ENCODE results near the gene EPN1. TPM values are rescaled to one million over a fixed set of nuclear protein-coding genes. Genes with fewer than 3 reads are reported as not detected.

EPN1 gene
- total and polyA plus RNA-seq, 2 experiments from 2014 or later, result 48.8 to 82.2 TPM

DNA sequence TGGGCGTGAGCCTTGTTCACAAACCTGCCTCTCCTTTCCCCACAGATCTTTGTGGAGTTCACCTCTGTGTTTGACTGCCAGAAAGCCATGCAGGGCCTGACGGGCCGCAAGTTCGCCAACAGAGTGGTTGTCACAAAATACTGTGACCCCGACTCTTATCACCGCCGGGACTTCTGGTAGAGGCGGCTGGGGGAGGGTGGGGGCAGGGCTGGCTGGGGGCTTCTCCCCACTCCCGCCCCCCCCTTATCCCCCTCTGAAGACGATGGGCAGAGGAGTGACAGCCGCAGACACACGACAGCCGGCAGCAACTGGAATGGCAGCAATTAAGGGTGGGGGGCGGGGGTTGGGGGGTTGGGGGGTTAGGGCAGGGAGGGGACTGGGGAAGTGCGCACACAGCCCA lies 1.1 kb upstream of the EPN1 start:
- Histone ChIP-seq H4K20me1 (ENCODE audit: insufficient read depth) (peaks cover 8% of the 10 kb centered on the region; the same call in 1 of the 2 replicates), H3K27ac (peak overlapping the region; percentile 30; the same call in 1 of the 2 replicates)
- 67 to 70% methylated on average over 7 to 15 of the region's 15 CpGs for WGBS, 2 experiments (ENCODE audit: low coverage in 1 of 2, low lambda C conversion rate in 2 of 2, missing lambda C conversion rate in 2 of 2)

DNA sequence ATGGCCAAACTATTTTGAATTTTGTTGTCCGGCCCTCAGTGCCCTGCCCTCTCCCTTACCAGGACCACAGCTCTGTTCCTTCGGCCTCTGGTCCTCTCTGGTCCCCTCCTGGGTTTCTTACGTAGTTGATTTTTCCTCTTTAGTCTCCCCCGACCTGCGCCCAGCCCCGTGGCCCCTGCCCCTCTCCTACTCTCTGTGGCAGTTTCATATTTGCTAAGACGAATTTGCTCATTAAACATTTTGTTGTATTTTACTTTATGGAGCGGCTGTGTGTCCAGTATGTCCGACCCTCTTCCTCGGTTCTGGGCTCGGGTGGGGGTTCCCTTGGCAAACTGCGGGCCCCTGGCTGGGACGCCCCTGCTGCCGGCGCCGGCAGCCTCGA lies 576 bp upstream of the EPN1 start:
- no peaks in the 10 kb centered on the region for H3K27me3 ChIP-seq (replicated peaks; ENCODE audit: insufficient read depth)
- H3K79me2 ChIP-seq (ENCODE audit: insufficient read depth), result peaks cover 95% of the 10 kb centered on the region
- in situ Hi-C loops (cut with MboI), result loop anchor here (25.0 kb wide), 1 partner anchor 1212 kb away; the partner anchor contains the start of genes CDC42EP5 and LENG9
- H3K36me3 ChIP-seq (ENCODE audit: low read depth), result peaks cover 10% of the 10 kb centered on the region; the same call in 1 of the 2 replicates
- TF ChIP-seq EZH2 (IDR thresholded peaks at IDR 0.05; ENCODE audit: insufficient read depth, poor library complexity, severe bottlenecking) (no peak), EZH2phosphoT487 (IDR thresholded peaks at IDR 0.05; ENCODE audit: insufficient read depth, low read depth) (no peak)
- peaks cover 34% of the 10 kb centered on the region for H3F3A ChIP-seq (ENCODE audit: insufficient read depth)
- peak overlapping the region; percentile 93 for H3K4me3 ChIP-seq
- no peaks in the 10 kb centered on the region for H3K9me2 ChIP-seq (ENCODE audit: insufficient read depth)
- peak overlapping the region; percentile 79 for H3K4me2 ChIP-seq (ENCODE audit: unreplicated experiment)
- H3K9me3 ChIP-seq (ENCODE audit: low read depth), result no peaks in the 10 kb centered on the region
- H3K4me1 ChIP-seq (ENCODE audit: insufficient read depth), result peaks cover 33% of the 10 kb centered on the region; the same call in 1 of the 2 replicates
- H4K20me1 ChIP-seq (ENCODE audit: insufficient read depth), result peaks cover 8% of the 10 kb centered on the region; the same call in 1 of the 2 replicates
- peak overlapping the region; percentile 91 for H3K9ac ChIP-seq
- 22 to 29% methylated on average over 17 of the region's 17 CpGs for WGBS, 2 experiments (ENCODE audit: low coverage in 1 of 2, low lambda C conversion rate in 2 of 2, missing lambda C conversion rate in 2 of 2)
- no peak for DNase-seq
- H2AFZ ChIP-seq, result no peak overlapping the region
- peak overlapping the region; percentile 71 for H3K27ac ChIP-seq

More for the DNA sequence above, 1.1 kb upstream of the EPN1 start:
- Histone ChIP-seq H3F3A (ENCODE audit: insufficient read depth) (peaks cover 34% of the 10 kb centered on the region), H3K4me1 (ENCODE audit: insufficient read depth) (peaks cover 31% of the 10 kb centered on the region; the same call in 1 of the 2 replicates), H3K9me3 (ENCODE audit: low read depth) (no peaks in the 10 kb centered on the region), H3K4me3 (no peak overlapping the region), H3K79me2 (ENCODE audit: insufficient read depth) (peaks cover 95% of the 10 kb centered on the region), H3K36me3 (ENCODE audit: low read depth) (peaks cover 5% of the 10 kb centered on the region; the same call in 1 of the 2 replicates), H3K9ac (no peak overlapping the region), H3K4me2 (ENCODE audit: unreplicated experiment) (no peak overlapping the region), H3K9me2 (ENCODE audit: insufficient read depth) (no peaks in the 10 kb centered on the region), H3K27me3 (replicated peaks; ENCODE audit: insufficient read depth) (no peaks in the 10 kb centered on the region), H2AFZ (no peak overlapping the region)
- TF ChIP-seq EZH2phosphoT487 (IDR thresholded peaks at IDR 0.05; ENCODE audit: insufficient read depth, low read depth), result no peak
- in situ Hi-C loops (cut with MboI), result loop anchor here (25.0 kb wide), 1 partner anchor 1212 kb away; the partner anchor contains the start of genes CDC42EP5 and LENG9
- DNase-seq, result no peak

- H3K9ac ChIP-seq, result peak overlapping the region; percentile 91
- peak overlapping the region; percentile 65 for H2AFZ ChIP-seq
- peak; percentile 54 for DNase-seq
- H3K9me2 ChIP-seq (ENCODE audit: insufficient read depth), result no peaks in the 10 kb centered on the region
- H3K4me2 ChIP-seq (ENCODE audit: unreplicated experiment), result peak overlapping the region; percentile 94
- TF ChIP-seq EZH2 (IDR thresholded peaks at IDR 0.05; ENCODE audit: insufficient read depth, poor library complexity, severe bottlenecking) (no peak), EZH2phosphoT487 (IDR thresholded peaks at IDR 0.05; ENCODE audit: insufficient read depth, low read depth) (no peak)
- peaks cover 34% of the 10 kb centered on the region for H3F3A ChIP-seq (ENCODE audit: insufficient read depth)
- in situ Hi-C loops (cut with MboI), result no loop called here
- peaks cover 95% of the 10 kb centered on the region for H3K79me2 ChIP-seq (ENCODE audit: insufficient read depth)
- WGBS, 2 experiments (ENCODE audit: low coverage in 1 of 2, low lambda C conversion rate in 2 of 2, missing lambda C conversion rate in 2 of 2), result 1 to 3% methylated on average over 15 to 16 of the region's 16 CpGs
- H3K4me3 ChIP-seq, result peak overlapping the region; percentile 93
- peaks cover 39% of the 10 kb centered on the region for H3K4me1 ChIP-seq (ENCODE audit: insufficient read depth)
- H3K9me3 ChIP-seq (ENCODE audit: low read depth), result no peaks in the 10 kb centered on the region
- H4K20me1 ChIP-seq (ENCODE audit: insufficient read depth), result peaks cover 8% of the 10 kb centered on the region; the same call in 1 of the 2 replicates
- H3K27me3 ChIP-seq (replicated peaks; ENCODE audit: insufficient read depth), result no peaks in the 10 kb centered on the region
- H3K27ac ChIP-seq, result peak overlapping the region; percentile 66
- peaks cover 10% of the 10 kb centered on the region; the same call in 1 of the 2 replicates for H3K36me3 ChIP-seq (ENCODE audit: low read depth)
Observed at GRCh38 chr19:55675661-55676354, 782 bp downstream of the EPN1 start.

- peaks cover 41% of the 10 kb centered on the region for H3K4me1 ChIP-seq (ENCODE audit: insufficient read depth)
- peak overlapping the region; percentile 66; the same call in 1 of the 2 replicates for H3K27ac ChIP-seq
- WGBS, 2 experiments (ENCODE audit: low coverage in 1 of 2, low lambda C conversion rate in 2 of 2, missing lambda C conversion rate in 2 of 2), result 75 to 80% methylated on average over 5 of the region's 5 CpGs
- peaks cover 10% of the 10 kb centered on the region; the same call in 1 of the 2 replicates for H3K36me3 ChIP-seq (ENCODE audit: low read depth)
- H3K4me3 ChIP-seq, result peak overlapping the region; percentile 93
- TF ChIP-seq EZH2phosphoT487 (IDR thresholded peaks at IDR 0.05; ENCODE audit: insufficient read depth, low read depth), result no peak
- TF ChIP-seq EZH2 (IDR thresholded peaks at IDR 0.05; ENCODE audit: insufficient read depth, poor library complexity, severe bottlenecking), result no peak
- H4K20me1 ChIP-seq (ENCODE audit: insufficient read depth), result peaks cover 12% of the 10 kb centered on the region; the same call in 1 of the 2 replicates
- peak; percentile 56 for DNase-seq
- in situ Hi-C loops (cut with MboI), result no loop called here
- H3K9ac ChIP-seq, result peak overlapping the region; percentile 91
- no peaks in the 10 kb centered on the region for H3K9me3 ChIP-seq (ENCODE audit: low read depth)
- no peak overlapping the region for H2AFZ ChIP-seq
- peak overlapping the region; percentile 94 for H3K4me2 ChIP-seq (ENCODE audit: unreplicated experiment)
- peaks cover 95% of the 10 kb centered on the region for H3K79me2 ChIP-seq (ENCODE audit: insufficient read depth)
- peaks cover 32% of the 10 kb centered on the region for H3F3A ChIP-seq (ENCODE audit: insufficient read depth)
- H3K27me3 ChIP-seq (replicated peaks; ENCODE audit: insufficient read depth), result no peaks in the 10 kb centered on the region
- H3K9me2 ChIP-seq (ENCODE audit: insufficient read depth), result no peaks in the 10 kb centered on the region
Observed at GRCh38 chr19:55676383-55676782, 1.4 kb downstream of the EPN1 start.

Measured in GM23248 (cell line).